Omental fat pad (tissue), 4 donors: ENCODE measurements around the gene COX7C. TPM values are rescaled to one million over a fixed set of nuclear protein-coding genes. Genes with fewer than 3 reads are reported as not detected.

Experiments
- ATAC-seq: fragments of 150-250 bp; one replicate; pipeline ENCODE4 v1.9.1; 2016; ENCODE audit warnings: mild to moderate bottlenecking, moderate library complexity; ENCODE audit not compliant: low FRiP score
- DNase-seq: peaks from one replicate; pipeline ENCODE4 v3.0.0-alpha.2; 2019; ENCODE audit warnings: low spot score
- total RNA-seq, 4 donors: library from RNA; depleted of rRNA; stranded (reverse); fragments of >200 nt; gene quantifications; one replicate each; pipeline ENCODE4 v1.1.0, GENCODE V29; 2016
- TF ChIP-seq, protein P1 (sequence below), 3 donors: fragments of 450-650 bp; IDR thresholded peaks; one replicate each; pipeline ENCODE4 v1.5.1; 2016 to 2017; ENCODE audit warnings: antibody characterized with exemption in 3 of 3, mild to moderate bottlenecking in 3 of 3, moderate library complexity in 2 of 3

COX7C gene
- total RNA-seq, 4 donors from 2014 or later: 330 to 499 (median 418) TPM

DNA sequence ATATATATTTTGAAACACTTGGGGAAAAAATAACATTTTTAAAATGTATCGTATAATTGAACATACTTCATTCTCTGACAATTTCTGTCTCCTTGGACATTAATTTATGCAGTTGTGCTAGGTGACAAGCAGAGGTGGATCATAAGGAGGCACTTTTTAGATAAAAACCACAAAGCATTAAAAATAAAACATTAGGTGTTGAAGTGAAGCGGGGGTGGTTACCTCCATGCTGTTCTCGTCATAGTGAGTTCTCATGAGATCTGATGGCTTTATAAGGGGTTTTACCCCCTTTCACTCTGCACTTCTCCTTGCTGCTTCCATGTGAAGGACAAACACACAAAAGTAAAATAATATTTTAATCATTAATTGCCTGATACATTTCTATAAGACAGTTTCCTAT, 11.9 kb upstream of the COX7C start:
- no peak for ATAC-seq
- DNase-seq: no peak
- TF ChIP-seq, protein P1, sequence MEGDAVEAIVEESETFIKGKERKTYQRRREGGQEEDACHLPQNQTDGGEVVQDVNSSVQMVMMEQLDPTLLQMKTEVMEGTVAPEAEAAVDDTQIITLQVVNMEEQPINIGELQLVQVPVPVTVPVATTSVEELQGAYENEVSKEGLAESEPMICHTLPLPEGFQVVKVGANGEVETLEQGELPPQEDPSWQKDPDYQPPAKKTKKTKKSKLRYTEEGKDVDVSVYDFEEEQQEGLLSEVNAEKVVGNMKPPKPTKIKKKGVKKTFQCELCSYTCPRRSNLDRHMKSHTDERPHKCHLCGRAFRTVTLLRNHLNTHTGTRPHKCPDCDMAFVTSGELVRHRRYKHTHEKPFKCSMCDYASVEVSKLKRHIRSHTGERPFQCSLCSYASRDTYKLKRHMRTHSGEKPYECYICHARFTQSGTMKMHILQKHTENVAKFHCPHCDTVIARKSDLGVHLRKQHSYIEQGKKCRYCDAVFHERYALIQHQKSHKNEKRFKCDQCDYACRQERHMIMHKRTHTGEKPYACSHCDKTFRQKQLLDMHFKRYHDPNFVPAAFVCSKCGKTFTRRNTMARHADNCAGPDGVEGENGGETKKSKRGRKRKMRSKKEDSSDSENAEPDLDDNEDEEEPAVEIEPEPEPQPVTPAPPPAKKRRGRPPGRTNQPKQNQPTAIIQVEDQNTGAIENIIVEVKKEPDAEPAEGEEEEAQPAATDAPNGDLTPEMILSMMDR (IDR thresholded peaks at IDR 0.05): no peak

DNA sequence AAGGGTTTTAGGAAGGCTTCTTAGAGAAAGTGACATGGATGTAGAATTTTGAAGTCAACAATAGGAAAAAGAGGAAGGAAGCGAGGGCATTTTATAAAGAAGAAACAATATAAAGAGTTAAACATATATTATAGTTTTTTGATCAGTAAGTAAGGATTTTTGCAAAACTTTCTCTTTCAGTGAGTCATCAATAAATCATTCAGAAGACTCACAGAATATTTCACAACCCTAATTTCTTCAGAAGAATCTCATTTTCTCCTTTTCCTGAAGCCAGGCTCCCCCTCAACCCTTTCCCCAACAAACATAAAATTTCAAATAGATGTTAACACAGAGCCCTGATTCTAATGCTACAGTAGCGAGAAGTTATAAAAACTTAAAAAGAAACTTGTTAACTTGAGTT, 4.3 kb upstream of the COX7C start:
- TF ChIP-seq, protein P1 (IDR thresholded peaks at IDR 0.05): no peak
- DNase-seq: no peak
- no peak for ATAC-seq

DNA sequence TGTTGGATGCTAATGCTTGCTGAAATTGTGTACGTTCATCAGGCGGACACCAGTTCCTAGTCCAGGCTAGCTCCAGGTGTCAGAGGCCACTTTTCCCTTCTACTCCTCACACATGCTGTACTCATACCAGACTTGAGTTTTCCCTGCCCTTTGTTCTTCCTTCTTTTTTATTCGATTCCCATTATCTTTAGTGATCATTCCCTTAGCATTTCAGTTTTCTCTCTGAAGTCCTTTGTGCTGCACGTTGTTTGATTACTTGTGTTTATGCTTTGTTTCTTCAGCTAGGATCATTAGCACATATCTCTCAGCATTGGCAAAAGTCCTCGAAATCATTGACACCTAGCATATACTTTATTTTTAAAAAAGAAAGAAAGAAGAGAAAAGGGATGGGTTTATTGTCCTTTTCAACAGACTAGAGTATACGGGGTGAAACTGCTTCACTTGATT, 409 bp upstream of the COX7C start:
- TF ChIP-seq, protein P1 (IDR thresholded peaks at IDR 0.05): no peak
- no peak for ATAC-seq
- no peak for DNase-seq

DNA sequence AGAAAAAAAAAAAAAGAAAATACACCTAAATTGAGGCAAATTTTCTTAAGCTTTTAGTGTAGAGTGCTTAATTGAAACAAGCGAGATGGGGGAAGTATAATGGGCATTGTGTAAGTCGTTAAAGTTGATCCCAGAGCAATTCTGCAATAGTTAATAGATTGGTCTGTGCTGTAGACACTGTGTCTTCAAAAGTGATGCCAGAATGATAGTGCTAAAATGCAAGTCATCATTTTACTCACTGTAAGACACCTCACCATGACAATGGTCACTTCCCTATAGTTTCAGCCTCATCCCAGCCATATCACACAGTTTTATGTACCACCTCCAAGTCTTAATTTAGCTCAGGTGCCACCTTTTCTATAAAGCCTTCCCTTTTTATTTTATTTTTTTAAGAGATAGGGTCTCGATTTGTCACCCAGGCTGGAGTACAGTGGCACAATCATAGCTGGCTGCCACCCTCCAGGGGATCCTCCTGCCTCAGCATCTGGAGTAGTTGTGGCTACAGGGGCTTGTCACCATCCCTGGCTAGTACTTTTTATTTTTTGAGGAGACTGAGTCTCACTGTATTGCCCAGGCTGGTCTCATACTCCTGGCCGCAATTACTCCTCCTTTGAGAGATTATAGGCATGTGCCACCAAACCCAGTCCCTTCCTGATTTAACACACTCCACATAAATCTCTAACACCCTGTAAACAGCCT, 6.2 kb downstream of the COX7C start:
- TF ChIP-seq, protein P1 (IDR thresholded peaks at IDR 0.05): no peak
- DNase-seq: no peak
- no peak for ATAC-seq

DNA sequence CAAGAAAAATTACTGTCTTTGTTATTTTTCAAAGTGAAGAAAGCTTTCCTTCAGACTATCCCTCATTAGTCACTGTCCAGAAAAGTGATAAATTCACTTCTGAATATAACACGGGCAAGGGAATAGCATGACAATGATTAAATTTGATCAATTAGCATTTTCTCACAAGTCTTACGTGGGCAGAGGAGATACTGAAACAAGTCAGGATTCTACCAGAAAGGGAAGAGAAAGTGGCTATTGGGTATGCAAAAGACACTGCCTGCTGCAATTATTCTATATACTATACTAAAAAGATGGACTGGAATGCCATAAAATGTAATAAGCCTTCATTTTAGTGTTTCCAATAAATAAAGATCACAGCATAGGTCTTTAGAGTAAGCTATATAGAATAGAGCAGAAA, 7.4 kb downstream of the COX7C start:
- ATAC-seq (no peak), DNase-seq (no peak)
- TF ChIP-seq, protein P1 (IDR thresholded peaks at IDR 0.05): no peak

DNA sequence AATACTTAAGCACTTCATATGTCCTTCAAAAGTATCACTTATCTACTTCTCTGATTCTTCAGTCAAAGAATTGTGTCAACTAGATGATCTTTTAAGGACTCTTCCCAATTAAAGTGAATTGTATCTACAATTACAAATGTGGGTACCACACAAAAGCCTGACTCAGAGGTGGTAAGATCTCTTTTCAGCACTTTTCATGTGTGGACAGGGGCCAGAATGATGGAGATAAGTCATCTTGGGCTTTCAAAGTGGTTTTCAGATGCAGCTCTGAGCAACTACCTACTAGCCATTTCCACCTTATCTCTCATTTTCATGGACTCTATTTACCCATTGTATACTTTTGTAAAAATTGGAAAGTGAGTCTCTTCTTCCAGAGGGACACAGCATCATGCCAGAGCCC, 8.4 kb downstream of the COX7C start:
- DNase-seq (no peak), ATAC-seq (no peak)
- TF ChIP-seq, protein P1 (IDR thresholded peaks at IDR 0.05): no peak

DNA sequence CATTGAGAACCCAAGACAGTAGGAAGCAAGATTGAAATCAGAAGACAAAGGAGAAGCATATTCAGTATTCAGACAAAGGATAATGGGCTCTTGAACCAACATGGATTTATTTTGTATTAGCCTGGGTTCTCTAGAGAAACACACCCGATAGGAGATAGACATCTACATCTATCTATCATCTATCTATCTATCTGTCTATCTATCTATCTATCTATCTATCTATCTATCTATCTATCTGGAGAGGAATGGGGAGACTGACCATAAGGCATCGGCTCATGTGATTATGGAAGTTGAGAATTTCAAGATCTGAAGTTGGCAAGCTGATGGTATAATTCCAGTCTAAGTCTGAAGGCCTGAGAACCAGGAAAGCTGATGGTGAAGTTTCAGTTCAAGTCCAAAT, 13.4 kb downstream of the COX7C start:
- no peak for ATAC-seq
- TF ChIP-seq, protein P1 (IDR thresholded peaks at IDR 0.05): no peak
- no peak for DNase-seq
